Panc1 (cell line): ENCODE measurements around the gene MAPKAPK5.

Experiments used
- CTCF ChIP-seq: fragments of 450-650 bp; IDR thresholded peaks from 2 replicates; pipeline ENCODE4 v1.5.1; 2017; ENCODE audit warnings: mild to moderate bottlenecking
- SIN3A ChIP-seq: IDR thresholded peaks from 2 replicates; pipeline ENCODE4 v1.6.1; 2012; ENCODE audit warnings: low read depth, mild to moderate bottlenecking, low read length, moderate library complexity, borderline replicate concordance; ENCODE audit not compliant: insufficient read depth
- TCF7L2 ChIP-seq: IDR thresholded peaks from 2 replicates; pipeline ENCODE4 v1.6.1; 2011; ENCODE audit warnings: mild to moderate bottlenecking, low read depth, low read length, inconsistent platforms

GRCh38 chr12:111936869-111937268 is 94.8 kb downstream of the MAPKAPK5 start:
- no peak for TF ChIP-seq CTCF
- TF ChIP-seq TCF7L2, result no peak
- TF ChIP-seq SIN3A, result no peak
